Mesothelial cell of epicardium (in vitro differentiated cells): ENCODE measurements around the gene CPN2. TPM values are rescaled to one million over a fixed set of nuclear protein-coding genes. Genes with fewer than 3 reads are reported as not detected.

Experiments used
- DNase-seq, 2 experiments: peaks; one replicate each; pipeline ENCODE4 v3.0.0; 2021; ENCODE audit warnings: low spot score in 2 of 2; ENCODE audit not compliant: unreplicated experiment in 2 of 2
- H3K27ac Mint-ChIP-seq: 2 replicates; pipeline ENCODE4 v1.8.0; 2021; ENCODE audit warnings: mixed read lengths
- H3K27me3 Mint-ChIP-seq: 2 replicates; pipeline ENCODE4 v1.8.0; 2021; ENCODE audit warnings: low read depth, mixed read lengths
- H3K36me3 Mint-ChIP-seq: 2 replicates; pipeline ENCODE4 v1.8.0; 2021; ENCODE audit warnings: mixed read lengths
- H3K4me1 Mint-ChIP-seq: 2 replicates; pipeline ENCODE4 v1.8.0; 2021; ENCODE audit warnings: mixed read lengths
- H3K4me3 Mint-ChIP-seq: 2 replicates; pipeline ENCODE4 v1.8.0; 2021; ENCODE audit warnings: mild to moderate bottlenecking, moderate library complexity, mixed read lengths
- H3K9me3 Mint-ChIP-seq: 2 replicates; pipeline ENCODE4 v1.8.0; 2021; ENCODE audit warnings: mixed read lengths
- CTCF ChIP-seq: fragments of 200-600 bp; sonication (generic); IDR thresholded peaks from one replicate; pipeline ENCODE4 v1.5.0; 2021; ENCODE audit warnings: antibody characterized with exemption; ENCODE audit not compliant: unreplicated experiment
- total RNA-seq: library from RNA; stranded (reverse); gene quantifications from 3 replicates; pipeline ENCODE4 v1.2.1, GENCODE V29; 2021

Gene CPN2
- total RNA-seq, 1 donor from 2014 or later = not detected

- peak in 1 of 2 experiments; percentile 5 for DNase-seq
- Mint-ChIP-seq H3K27me3 (no peaks in the 10 kb centered on the region), H3K36me3 (peaks cover 3% of the 10 kb centered on the region), H3K4me3 (no peak overlapping the region), H3K27ac (no peak overlapping the region), H3K9me3 (no peaks in the 10 kb centered on the region), H3K4me1 (peaks cover 35% of the 10 kb centered on the region)
- no peak for TF ChIP-seq CTCF
Measured at GRCh38 chr3:194304186-194304917, 46.8 kb downstream of the CPN2 start.

GRCh38 chr3:194303749-194304148, 47.4 kb downstream of the CPN2 start:
- Mint-ChIP-seq H3K9me3 (no peaks in the 10 kb centered on the region), H3K36me3 (peaks cover 3% of the 10 kb centered on the region), H3K27ac (no peak overlapping the region), H3K27me3 (no peaks in the 10 kb centered on the region), H3K4me3 (no peak overlapping the region), H3K4me1 (peaks cover 32% of the 10 kb centered on the region)
- no peak for TF ChIP-seq CTCF
- DNase-seq = peak in 1 of 2 experiments; percentile 0

GRCh38 chr3:194301730-194302129, 49.4 kb downstream of the CPN2 start:
- H3K9me3 Mint-ChIP-seq = no peaks in the 10 kb centered on the region
- no peak for TF ChIP-seq CTCF
- DNase-seq = peak in 1 of 2 experiments; percentile 2
- H3K36me3 Mint-ChIP-seq = peaks cover 3% of the 10 kb centered on the region
- H3K4me1 Mint-ChIP-seq = peaks cover 26% of the 10 kb centered on the region
- no peaks in the 10 kb centered on the region for H3K27me3 Mint-ChIP-seq
- H3K4me3 Mint-ChIP-seq = no peak overlapping the region
- H3K27ac Mint-ChIP-seq = no peak overlapping the region

GRCh38 chr3:194300936-194301335, 50.2 kb downstream of the CPN2 start:
- H3K27ac Mint-ChIP-seq = no peak overlapping the region
- H3K36me3 Mint-ChIP-seq = peaks cover 3% of the 10 kb centered on the region
- no peak for TF ChIP-seq CTCF
- no peaks in the 10 kb centered on the region for H3K9me3 Mint-ChIP-seq
- no peak overlapping the region for H3K4me3 Mint-ChIP-seq
- DNase-seq = no peak
- H3K4me1 Mint-ChIP-seq = peaks cover 26% of the 10 kb centered on the region
- H3K27me3 Mint-ChIP-seq = no peaks in the 10 kb centered on the region

GRCh38 chr3:194300382-194300758, 50.8 kb downstream of the CPN2 start:
- H3K4me1 Mint-ChIP-seq = peaks cover 23% of the 10 kb centered on the region
- no peaks in the 10 kb centered on the region for H3K27me3 Mint-ChIP-seq
- no peak for TF ChIP-seq CTCF
- H3K4me3 Mint-ChIP-seq = no peak overlapping the region
- H3K27ac Mint-ChIP-seq = peak overlapping the region; percentile 88
- DNase-seq = peak; percentile 31 to 68
- H3K36me3 Mint-ChIP-seq = peaks cover 3% of the 10 kb centered on the region
- no peaks in the 10 kb centered on the region for H3K9me3 Mint-ChIP-seq
